Measurements from ENCODE around the gene MEGF11.

DNA sequence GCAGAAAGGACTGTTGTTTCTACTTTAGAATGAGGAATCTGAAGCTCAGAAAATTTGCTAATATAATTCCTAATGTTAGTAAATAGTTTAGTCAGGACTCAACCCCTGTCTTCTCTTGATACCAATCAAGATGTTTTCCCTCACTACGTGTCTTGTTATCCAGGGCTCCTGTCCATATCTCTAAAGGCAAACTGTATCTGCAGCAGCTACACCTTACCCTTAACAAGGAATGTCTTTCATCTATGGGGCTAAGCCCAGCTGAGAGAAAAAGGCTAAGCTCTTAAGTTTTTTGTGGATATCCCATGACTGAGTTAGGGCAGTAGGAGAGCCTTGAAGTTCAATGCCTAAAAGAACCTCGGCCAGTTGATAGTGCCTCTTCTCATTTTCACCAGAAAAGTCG lies 351.7 kb downstream of the MEGF11 start:
- TF ChIP-seq FOXM1 (IDR thresholded peaks at IDR 0.05; ENCODE audit: borderline replicate concordance) (no peak), BHLHE40 (IDR thresholded peaks at IDR 0.05; ENCODE audit: borderline replicate concordance) (no peak), SUZ12 (IDR thresholded peaks at IDR 0.05) (no peak), ZNF384 (IDR thresholded peaks at IDR 0.05) (no peak), FOXK2 (IDR thresholded peaks at IDR 0.05) (no peak), FOXA1 (IDR thresholded peaks at IDR 0.05) (no peak), SP1 (IDR thresholded peaks at IDR 0.05) (no peak), TARDBP (IDR thresholded peaks at IDR 0.05) (no peak), ELF4 (IDR thresholded peaks at IDR 0.05) (no peak), NFRKB (IDR thresholded peaks at IDR 0.05) (no peak), CTBP1 (IDR thresholded peaks at IDR 0.05; ENCODE audit: borderline replicate concordance) (no peak)
- TF ChIP-seq, protein P1, sequence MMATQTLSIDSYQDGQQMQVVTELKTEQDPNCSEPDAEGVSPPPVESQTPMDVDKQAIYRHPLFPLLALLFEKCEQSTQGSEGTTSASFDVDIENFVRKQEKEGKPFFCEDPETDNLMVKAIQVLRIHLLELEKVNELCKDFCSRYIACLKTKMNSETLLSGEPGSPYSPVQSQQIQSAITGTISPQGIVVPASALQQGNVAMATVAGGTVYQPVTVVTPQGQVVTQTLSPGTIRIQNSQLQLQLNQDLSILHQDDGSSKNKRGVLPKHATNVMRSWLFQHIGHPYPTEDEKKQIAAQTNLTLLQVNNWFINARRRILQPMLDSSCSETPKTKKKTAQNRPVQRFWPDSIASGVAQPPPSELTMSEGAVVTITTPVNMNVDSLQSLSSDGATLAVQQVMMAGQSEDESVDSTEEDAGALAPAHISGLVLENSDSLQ (IDR thresholded peaks at IDR 0.05) = no peak
